ENCODE results near the gene PDE8A. TPM values are rescaled to one million over a fixed set of nuclear protein-coding genes. Genes with fewer than 3 reads are reported as not detected.

PDE8A gene
- total RNA-seq (25.6 and 26.0 TPM in 2 replicates), polyA plus RNA-seq (15.3 and 24.0 TPM in 2 replicates)

DNA sequence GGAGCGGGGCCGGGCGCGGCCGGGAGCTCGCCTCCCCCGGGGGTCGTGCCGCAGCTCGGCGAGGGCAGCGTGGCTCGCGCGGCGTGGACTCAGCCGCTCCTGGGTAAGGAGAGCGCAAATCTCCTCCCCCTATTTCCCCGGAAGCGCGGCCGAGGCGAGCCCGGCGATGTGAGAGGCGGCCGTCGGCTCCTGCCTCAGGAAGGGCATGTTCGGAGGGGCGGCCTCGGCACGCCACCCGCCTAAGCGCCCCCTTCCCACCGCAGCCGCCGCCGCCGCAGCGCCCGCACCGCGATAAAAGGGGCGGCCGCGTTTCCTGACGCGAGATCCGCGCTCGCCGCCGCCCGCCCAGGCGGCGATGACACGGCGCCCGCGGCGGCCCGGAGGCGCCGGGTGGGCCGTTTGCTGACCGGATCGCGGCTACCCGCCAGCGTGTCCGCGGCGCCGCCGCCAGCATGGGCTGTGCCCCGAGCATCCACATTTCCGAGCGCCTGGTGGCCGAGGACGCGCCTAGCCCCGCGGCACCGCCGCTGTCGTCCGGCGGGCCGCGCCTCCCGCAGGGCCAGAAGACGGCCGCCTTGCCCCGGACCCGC, at the start of gene PDE8A:
Gene PDE8A, plus strand, starts transcription at position 146 of the 590 bp plus-strand sequence. Its CDS starts 307 bp downstream, at position 453.
- Histone ChIP-seq H3K79me2 (peaks cover 48% of the 10 kb centered on the region), H3K27ac (peak within 1 kb of the TSS; percentile 95), H3K9me2 (replicated peaks; ENCODE audit: insufficient read depth) (no peaks in the 10 kb centered on the region), H4K20me1 (ENCODE audit: insufficient read depth, poor library complexity, severe bottlenecking) (peaks cover 20% of the 10 kb centered on the region), H3K9me3 (ENCODE audit: low read depth) (no peaks in the 10 kb centered on the region), H3K4me2 (peak within 1 kb of the TSS; percentile 82), H3K36me3 (replicated peaks; ENCODE audit: insufficient read depth, low read depth) (no peaks in the 10 kb centered on the region), H3K27me3 (no peaks in the 10 kb centered on the region), H3K4me3 (peak within 1 kb of the TSS; percentile 81), H2AFZ (peak within 1 kb of the TSS; percentile 80), H3K4me1 (ENCODE audit: insufficient read depth) (peaks cover 15% of the 10 kb centered on the region)
- WGBS (ENCODE audit: low lambda C conversion rate, missing lambda C conversion rate), result under 1% methylated on average over 59 of the region's 95 CpGs
- TF ChIP-seq, protein P1, sequence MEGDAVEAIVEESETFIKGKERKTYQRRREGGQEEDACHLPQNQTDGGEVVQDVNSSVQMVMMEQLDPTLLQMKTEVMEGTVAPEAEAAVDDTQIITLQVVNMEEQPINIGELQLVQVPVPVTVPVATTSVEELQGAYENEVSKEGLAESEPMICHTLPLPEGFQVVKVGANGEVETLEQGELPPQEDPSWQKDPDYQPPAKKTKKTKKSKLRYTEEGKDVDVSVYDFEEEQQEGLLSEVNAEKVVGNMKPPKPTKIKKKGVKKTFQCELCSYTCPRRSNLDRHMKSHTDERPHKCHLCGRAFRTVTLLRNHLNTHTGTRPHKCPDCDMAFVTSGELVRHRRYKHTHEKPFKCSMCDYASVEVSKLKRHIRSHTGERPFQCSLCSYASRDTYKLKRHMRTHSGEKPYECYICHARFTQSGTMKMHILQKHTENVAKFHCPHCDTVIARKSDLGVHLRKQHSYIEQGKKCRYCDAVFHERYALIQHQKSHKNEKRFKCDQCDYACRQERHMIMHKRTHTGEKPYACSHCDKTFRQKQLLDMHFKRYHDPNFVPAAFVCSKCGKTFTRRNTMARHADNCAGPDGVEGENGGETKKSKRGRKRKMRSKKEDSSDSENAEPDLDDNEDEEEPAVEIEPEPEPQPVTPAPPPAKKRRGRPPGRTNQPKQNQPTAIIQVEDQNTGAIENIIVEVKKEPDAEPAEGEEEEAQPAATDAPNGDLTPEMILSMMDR (IDR thresholded peaks at IDR 0.05; ENCODE audit: poor library complexity), result no peak
- TF ChIP-seq EZH2 (IDR thresholded peaks at IDR 0.05; ENCODE audit: borderline replicate concordance), result no peak
- TF ChIP-seq EZH2phosphoT487 (IDR thresholded peaks at IDR 0.05; ENCODE audit: low read depth, severe bottlenecking, unreplicated experiment), result no peak
- DNase-seq (ENCODE audit: low spot score), result peak; percentile 71

DNA sequence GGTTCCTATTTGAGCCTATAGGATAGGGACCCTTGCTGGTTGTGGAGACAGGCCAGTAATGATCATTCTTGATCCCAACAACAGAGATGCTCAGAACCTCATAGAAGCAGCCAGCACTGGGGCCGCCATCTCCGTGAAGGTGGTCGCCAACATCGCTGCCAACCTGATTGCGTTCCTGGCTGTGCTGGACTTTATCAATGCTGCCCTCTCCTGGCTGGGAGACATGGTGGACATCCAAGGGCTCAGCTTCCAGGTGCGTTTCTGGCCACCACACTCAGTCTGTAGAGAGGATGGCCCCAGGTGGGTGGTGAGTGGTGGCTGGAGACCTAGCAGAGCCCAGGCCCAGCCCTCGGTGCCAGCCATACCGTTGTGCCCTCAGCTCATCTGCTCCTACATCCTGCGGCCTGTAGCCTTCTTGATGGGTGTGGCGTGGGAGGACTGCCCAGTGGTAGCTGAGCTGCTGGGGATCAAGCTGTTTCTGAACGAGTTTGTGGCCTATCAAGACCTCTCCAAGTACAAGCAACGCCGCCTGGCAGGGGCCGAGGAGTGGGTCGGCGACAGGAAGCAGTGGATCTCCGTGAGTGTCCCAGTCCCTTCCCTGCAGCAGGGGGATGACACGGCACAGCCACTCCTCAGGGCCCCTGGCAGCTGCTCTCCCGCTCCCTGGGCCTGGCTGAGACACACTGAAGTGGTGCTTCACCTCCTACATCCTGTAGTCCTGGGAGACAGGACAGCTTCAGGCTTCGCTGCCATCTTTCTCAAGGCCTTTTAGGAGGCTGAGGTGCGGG, 46.5 kb upstream of the PDE8A start:
- Histone ChIP-seq H3K4me3 (no peak overlapping the region), H2AFZ (no peak overlapping the region), H4K20me1 (ENCODE audit: insufficient read depth, poor library complexity, severe bottlenecking) (no peaks in the 10 kb centered on the region), H3K4me2 (no peak overlapping the region), H3K9me2 (replicated peaks; ENCODE audit: insufficient read depth) (no peaks in the 10 kb centered on the region), H3K27me3 (no peaks in the 10 kb centered on the region), H3K36me3 (replicated peaks; ENCODE audit: insufficient read depth, low read depth) (no peaks in the 10 kb centered on the region), H3K9me3 (ENCODE audit: low read depth) (no peaks in the 10 kb centered on the region), H3K27ac (no peak overlapping the region), H3K4me1 (ENCODE audit: insufficient read depth) (peaks cover 4% of the 10 kb centered on the region), H3K79me2 (no peaks in the 10 kb centered on the region)
- TF ChIP-seq EZH2 (IDR thresholded peaks at IDR 0.05; ENCODE audit: borderline replicate concordance) (no peak), EZH2phosphoT487 (IDR thresholded peaks at IDR 0.05; ENCODE audit: low read depth, severe bottlenecking, unreplicated experiment) (no peak)
- TF ChIP-seq, protein P1 (IDR thresholded peaks at IDR 0.05; ENCODE audit: poor library complexity), result peak; percentile 32
- WGBS (ENCODE audit: low lambda C conversion rate, missing lambda C conversion rate), result 89% methylated on average over 21 of the region's 21 CpGs
- no peak for DNase-seq (ENCODE audit: low spot score)

- 81% methylated on average over 5 of the region's 5 CpGs for WGBS (ENCODE audit: low lambda C conversion rate, missing lambda C conversion rate)
- DNase-seq (ENCODE audit: low spot score), result no peak
Observed at GRCh38 chr15:84937144-84937543, 44.5 kb upstream of the PDE8A start.

More at GRCh38 chr15:84937144-84937543, 44.5 kb upstream of the PDE8A start:
- no peaks in the 10 kb centered on the region for H3K9me2 ChIP-seq (replicated peaks; ENCODE audit: insufficient read depth)
- no peak overlapping the region for H3K4me3 ChIP-seq
- no peaks in the 10 kb centered on the region for H3K4me1 ChIP-seq (ENCODE audit: insufficient read depth)
- no peak overlapping the region for H3K27ac ChIP-seq
- no peak overlapping the region for H2AFZ ChIP-seq
- H3K36me3 ChIP-seq (replicated peaks; ENCODE audit: insufficient read depth, low read depth), result no peaks in the 10 kb centered on the region
- no peaks in the 10 kb centered on the region for H4K20me1 ChIP-seq (ENCODE audit: insufficient read depth, poor library complexity, severe bottlenecking)
- TF ChIP-seq EZH2phosphoT487 (IDR thresholded peaks at IDR 0.05; ENCODE audit: low read depth, severe bottlenecking, unreplicated experiment) (no peak), EZH2 (IDR thresholded peaks at IDR 0.05; ENCODE audit: borderline replicate concordance) (no peak)
- TF ChIP-seq, protein P1 (IDR thresholded peaks at IDR 0.05; ENCODE audit: poor library complexity), result no peak
- no peaks in the 10 kb centered on the region for H3K9me3 ChIP-seq (ENCODE audit: low read depth)
- H3K4me2 ChIP-seq, result no peak overlapping the region
- no peaks in the 10 kb centered on the region for H3K79me2 ChIP-seq
- H3K27me3 ChIP-seq, result no peaks in the 10 kb centered on the region
